ENCODE results near the gene METTL1.

METTL1 gene

DNA sequence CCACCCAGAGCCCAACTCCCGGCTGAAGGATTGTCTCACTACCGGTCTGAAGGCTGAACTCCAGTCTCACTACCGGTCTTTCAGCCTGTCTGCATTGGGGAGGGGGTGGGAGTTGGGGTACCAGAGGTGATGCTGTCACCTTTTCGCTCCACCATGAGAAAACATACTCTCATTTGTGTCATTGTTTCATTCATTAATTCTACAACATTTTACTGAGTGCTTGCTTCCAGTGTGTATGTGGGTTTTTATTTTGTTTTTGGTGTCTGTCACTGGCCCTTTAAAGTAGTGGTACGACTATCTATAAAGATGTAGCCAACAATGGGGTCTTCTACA is 19.3 kb downstream of the METTL1 start:
- TF ChIP-seq CTCF (IDR thresholded peaks at IDR 0.05; ENCODE audit: insufficient read depth, low read length) (no peak), SPI1 (IDR thresholded peaks at IDR 0.05; ENCODE audit: borderline replicate concordance, low read depth) (no peak), GABPA (IDR thresholded peaks at IDR 0.05; ENCODE audit: low read depth) (no peak), POLR2AphosphoS5 (IDR thresholded peaks at IDR 0.05; ENCODE audit: low read depth) (no peak)
- TF ChIP-seq, protein P1, sequence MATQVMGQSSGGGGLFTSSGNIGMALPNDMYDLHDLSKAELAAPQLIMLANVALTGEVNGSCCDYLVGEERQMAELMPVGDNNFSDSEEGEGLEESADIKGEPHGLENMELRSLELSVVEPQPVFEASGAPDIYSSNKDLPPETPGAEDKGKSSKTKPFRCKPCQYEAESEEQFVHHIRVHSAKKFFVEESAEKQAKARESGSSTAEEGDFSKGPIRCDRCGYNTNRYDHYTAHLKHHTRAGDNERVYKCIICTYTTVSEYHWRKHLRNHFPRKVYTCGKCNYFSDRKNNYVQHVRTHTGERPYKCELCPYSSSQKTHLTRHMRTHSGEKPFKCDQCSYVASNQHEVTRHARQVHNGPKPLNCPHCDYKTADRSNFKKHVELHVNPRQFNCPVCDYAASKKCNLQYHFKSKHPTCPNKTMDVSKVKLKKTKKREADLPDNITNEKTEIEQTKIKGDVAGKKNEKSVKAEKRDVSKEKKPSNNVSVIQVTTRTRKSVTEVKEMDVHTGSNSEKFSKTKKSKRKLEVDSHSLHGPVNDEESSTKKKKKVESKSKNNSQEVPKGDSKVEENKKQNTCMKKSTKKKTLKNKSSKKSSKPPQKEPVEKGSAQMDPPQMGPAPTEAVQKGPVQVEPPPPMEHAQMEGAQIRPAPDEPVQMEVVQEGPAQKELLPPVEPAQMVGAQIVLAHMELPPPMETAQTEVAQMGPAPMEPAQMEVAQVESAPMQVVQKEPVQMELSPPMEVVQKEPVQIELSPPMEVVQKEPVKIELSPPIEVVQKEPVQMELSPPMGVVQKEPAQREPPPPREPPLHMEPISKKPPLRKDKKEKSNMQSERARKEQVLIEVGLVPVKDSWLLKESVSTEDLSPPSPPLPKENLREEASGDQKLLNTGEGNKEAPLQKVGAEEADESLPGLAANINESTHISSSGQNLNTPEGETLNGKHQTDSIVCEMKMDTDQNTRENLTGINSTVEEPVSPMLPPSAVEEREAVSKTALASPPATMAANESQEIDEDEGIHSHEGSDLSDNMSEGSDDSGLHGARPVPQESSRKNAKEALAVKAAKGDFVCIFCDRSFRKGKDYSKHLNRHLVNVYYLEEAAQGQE (IDR thresholded peaks at IDR 0.05; ENCODE audit: insufficient replicate concordance, low read depth): no peak
- Histone ChIP-seq H3K27me3 (ENCODE audit: insufficient read depth, poor library complexity, severe bottlenecking) (peaks cover under 1% of the 10 kb centered on the region), H3K4me3 (replicated peaks; ENCODE audit: insufficient read depth, low read length) (peak overlapping the region; percentile 71), H3K27ac (replicated peaks) (peak overlapping the region; percentile 56)
- DNase-seq (ENCODE audit: low read depth in 1 of 2, low spot score in 1 of 2): no peak

- peak; percentile 100 for DNase-seq (ENCODE audit: low read depth in 1 of 2, low spot score in 1 of 2)
- TF ChIP-seq SPI1 (IDR thresholded peaks at IDR 0.05; ENCODE audit: borderline replicate concordance, low read depth): no peak
- TF ChIP-seq, protein P1 (IDR thresholded peaks at IDR 0.05; ENCODE audit: insufficient replicate concordance, low read depth): peak; percentile 27
- TF ChIP-seq POLR2AphosphoS5 (IDR thresholded peaks at IDR 0.05; ENCODE audit: low read depth): peak; percentile 79
- Histone ChIP-seq H3K27me3 (ENCODE audit: insufficient read depth, poor library complexity, severe bottlenecking) (no peaks in the 10 kb centered on the region), H3K4me3 (replicated peaks; ENCODE audit: insufficient read depth, low read length) (peak within 1 kb of the TSS; percentile 71), H3K27ac (replicated peaks) (peak within 1 kb of the TSS; percentile 95)
Observed at GRCh38 chr12:57751788-57752667, 19.9 kb downstream of the METTL1 start, which contains the start of gene CDK4. CDK4 (minus strand) TSS chr12:57752310; CDS start chr12:57751717, 593 bp downstream.

DNA sequence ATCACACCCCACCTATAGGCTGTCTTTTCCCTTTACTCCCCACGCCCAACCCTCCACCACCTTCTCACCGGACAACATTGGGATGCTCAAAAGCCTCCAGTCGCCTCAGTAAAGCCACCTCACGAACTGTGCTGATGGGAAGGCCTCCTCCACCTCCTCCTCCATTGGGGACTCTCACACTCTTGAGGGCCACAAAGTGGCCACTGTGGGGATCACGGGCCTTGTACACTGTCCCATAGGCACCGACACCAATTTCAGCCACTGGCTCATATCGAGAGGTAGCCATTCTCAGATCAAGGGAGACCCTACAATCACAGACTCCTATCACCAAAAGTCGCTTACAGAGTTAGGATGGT is 20.5 kb downstream of the METTL1 start:
- TF ChIP-seq POLR2AphosphoS5 (IDR thresholded peaks at IDR 0.05; ENCODE audit: low read depth) (0 out of 2 replicates have a peak, but pooled peaks have one; percentile 22), GABPA (IDR thresholded peaks at IDR 0.05; ENCODE audit: low read depth) (no peak), SPI1 (IDR thresholded peaks at IDR 0.05; ENCODE audit: borderline replicate concordance, low read depth) (no peak)
- TF ChIP-seq, protein P1 (IDR thresholded peaks at IDR 0.05; ENCODE audit: insufficient replicate concordance, low read depth): no peak
- no peak for DNase-seq (ENCODE audit: low read depth in 1 of 2, low spot score in 1 of 2)
- H3K4me3 ChIP-seq (replicated peaks; ENCODE audit: insufficient read depth, low read length): peak overlapping the region; percentile 71
- no peaks in the 10 kb centered on the region for H3K27me3 ChIP-seq (ENCODE audit: insufficient read depth, poor library complexity, severe bottlenecking)
- peak overlapping the region; percentile 95 for H3K27ac ChIP-seq (replicated peaks)

Data from HL-60 (cell line).